Stomach (tissue), 4 donors: ENCODE measurements around the gene WDR20.

Source experiments
- EP300 ChIP-seq: sonication (generic); formaldehyde crosslinking; IDR thresholded peaks from one replicate; pipeline ENCODE4 v1.6.1; 2017; ENCODE audit warnings: antibody characterized with exemption
- POLR2A ChIP-seq, 4 donors: fragments of 450-650 bp; IDR thresholded peaks; one replicate each; pipeline ENCODE4 v1.6.1; 2016; ENCODE audit warnings: antibody characterized with exemption in 4 of 4, control low read depth in 2 of 4, mild to moderate bottlenecking in 1 of 4, moderate library complexity in 1 of 4
- POLR2AphosphoS5 ChIP-seq, 3 donors: sonication (generic); formaldehyde crosslinking; IDR thresholded peaks; one replicate each; pipeline ENCODE4 v1.6.1; 2016; ENCODE audit warnings: antibody characterized with exemption in 3 of 3
- TF ChIP-seq, protein P1 (sequence below), 7 experiments: fragments of 450-650 bp in 4 of 7; fragments of 200-600 bp in 3 of 7; sonication (generic) in 3 of 7; IDR thresholded peaks; one replicate each; pipeline ENCODE4 v1.5.1; 2016 to 2019; ENCODE audit warnings: antibody characterized with exemption in 7 of 7, control low read depth in 2 of 7, mild to moderate bottlenecking in 1 of 7

GRCh38 chr14:102180248-102180998 is 40.7 kb downstream of the WDR20 start:
- TF ChIP-seq, protein P1, sequence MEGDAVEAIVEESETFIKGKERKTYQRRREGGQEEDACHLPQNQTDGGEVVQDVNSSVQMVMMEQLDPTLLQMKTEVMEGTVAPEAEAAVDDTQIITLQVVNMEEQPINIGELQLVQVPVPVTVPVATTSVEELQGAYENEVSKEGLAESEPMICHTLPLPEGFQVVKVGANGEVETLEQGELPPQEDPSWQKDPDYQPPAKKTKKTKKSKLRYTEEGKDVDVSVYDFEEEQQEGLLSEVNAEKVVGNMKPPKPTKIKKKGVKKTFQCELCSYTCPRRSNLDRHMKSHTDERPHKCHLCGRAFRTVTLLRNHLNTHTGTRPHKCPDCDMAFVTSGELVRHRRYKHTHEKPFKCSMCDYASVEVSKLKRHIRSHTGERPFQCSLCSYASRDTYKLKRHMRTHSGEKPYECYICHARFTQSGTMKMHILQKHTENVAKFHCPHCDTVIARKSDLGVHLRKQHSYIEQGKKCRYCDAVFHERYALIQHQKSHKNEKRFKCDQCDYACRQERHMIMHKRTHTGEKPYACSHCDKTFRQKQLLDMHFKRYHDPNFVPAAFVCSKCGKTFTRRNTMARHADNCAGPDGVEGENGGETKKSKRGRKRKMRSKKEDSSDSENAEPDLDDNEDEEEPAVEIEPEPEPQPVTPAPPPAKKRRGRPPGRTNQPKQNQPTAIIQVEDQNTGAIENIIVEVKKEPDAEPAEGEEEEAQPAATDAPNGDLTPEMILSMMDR (IDR thresholded peaks at IDR 0.05), result no peak
- no peak for TF ChIP-seq POLR2A (IDR thresholded peaks at IDR 0.05)
- TF ChIP-seq EP300, result no peak
- no peak for TF ChIP-seq POLR2AphosphoS5 (IDR thresholded peaks at IDR 0.05)
